H1 (cell line): ENCODE data around the gene TBC1D22A. TPM values are rescaled to one million over a fixed set of nuclear protein-coding genes. Genes with fewer than 3 reads are reported as not detected.

Experiments used
- POLR2A ChIP-seq, 2 experiments: IDR thresholded peaks; 1 replicate in 1 of 2; 2 replicates in 1 of 2; pipeline ENCODE4 v1.6.1; 2011; ENCODE audit warnings: low read depth in 2 of 2, low read length in 2 of 2, mild to moderate bottlenecking in 2 of 2; ENCODE audit errors: control extremely low read depth in 1 of 2
- polyA plus RNA-seq, 7 experiments: library from polyadenylated mRNA; depleted of rRNA in 3 of 7; stranded (reverse) in 5 of 7; unstranded in 2 of 7; fragments of >200 nt in 5 of 7; fragments of 200-250 nt in 2 of 7; gene quantifications; 1 replicate in 5 of 7; 2 replicates in 1 of 7; 4 replicates in 1 of 7; pipeline versions ENCODE4 v1.2.1 to v1.2.3, GENCODE V29; 2011 to 2013; ENCODE audit warnings: missing spikeins in 2 of 7, mixed read lengths in 2 of 7
- total RNA-seq: library from RNA; stranded (reverse); fragmentation: NEBNext Ultra II Directional; extraction: Animal tissue kit (Norgen Biotek cat#: 25700); gene quantifications from 2 replicates; pipeline ENCODE4 v1.2.1, GENCODE V29; 2021

TBC1D22A gene
- total and polyA plus RNA-seq, 2 of the 8 experiments (the other 6 are each of a cell fraction or from before 2014, with no cell fraction given), result 11.9 to 18.4 TPM

- no peak for TF ChIP-seq POLR2A (IDR thresholded peaks at IDR 0.05; ENCODE audit: control extremely low read depth in 1 of 2, low read depth in 2 of 2, low read length in 2 of 2)
These were observed 205.3 kb downstream of the TBC1D22A start (continued) for GRCh38 chr22:46967445-46968358.
